ENCODE data around the gene ARHGEF19.
"Not testable (repeated sequence)": the region's sequence is repeated elsewhere in the genome, so short reads cannot be mapped to it uniquely, and the experiment has no call there.

The ARHGEF19 gene

GRCh38 chr1:16202281-16203210 lies 9.9 kb downstream of the ARHGEF19 start:
- no peak for DNase-seq

- DNase-seq, result no peak
Observed at GRCh38 chr1:16199700-16200099, 12.8 kb downstream of the ARHGEF19 start.

GRCh38 chr1:16199157-16199501 lies 13.3 kb downstream of the ARHGEF19 start:
- DNase-seq, result no peak

- no peak for DNase-seq
Observed at GRCh38 chr1:16198444-16199156, 13.9 kb downstream of the ARHGEF19 start.

- no peak for DNase-seq
Observed at GRCh38 chr1:16196874-16197273, 15.6 kb downstream of the ARHGEF19 start.

- DNase-seq, result not testable (repeated sequence)
Observed at GRCh38 chr1:16196139-16196538, 16.3 kb downstream of the ARHGEF19 start.

- DNase-seq, result no peak
Observed at GRCh38 chr1:16195518-16195905, 16.9 kb downstream of the ARHGEF19 start.

- peak; percentile 37 for DNase-seq
Observed at GRCh38 chr1:16191916-16192546, 20.4 kb downstream of the ARHGEF19 start.

- DNase-seq, result no peak
Observed at GRCh38 chr1:16191309-16191708, 21.1 kb downstream of the ARHGEF19 start.

- no peak for DNase-seq
Observed at GRCh38 chr1:16189921-16190621, 22.4 kb downstream of the ARHGEF19 start.

- DNase-seq, result no peak
Observed at GRCh38 chr1:16189003-16189402, 23.4 kb downstream of the ARHGEF19 start.

- DNase-seq, result peak; percentile 59
Observed at GRCh38 chr1:16187748-16188401, 24.6 kb downstream of the ARHGEF19 start.

- DNase-seq, result no peak
Observed at GRCh38 chr1:16186655-16187235, 25.7 kb downstream of the ARHGEF19 start.

GRCh38 chr1:16184557-16185303 lies 27.7 kb downstream of the ARHGEF19 start:
- no peak for DNase-seq

- no peak for DNase-seq
Observed at GRCh38 chr1:16183765-16184556, 28.5 kb downstream of the ARHGEF19 start.

- no peak for DNase-seq
Observed at GRCh38 chr1:16183179-16183578, 29.3 kb downstream of the ARHGEF19 start.

GRCh38 chr1:16181887-16182719 lies 30.3 kb downstream of the ARHGEF19 start:
- DNase-seq, result no peak

- DNase-seq, result no peak
Observed at GRCh38 chr1:16180291-16180824, 32.1 kb downstream of the ARHGEF19 start.
